K562 (cell line): ENCODE results near the gene GDNF. TPM values are rescaled to one million over a fixed set of nuclear protein-coding genes. Genes with fewer than 3 reads are reported as not detected.

Experiments
- CBFA2T2 ChIP-seq: fragments of 450-650 bp; conservative IDR thresholded peaks from 2 replicates; pipeline ENCODE4 v1.6.1; 2017; ENCODE audit warnings: mild to moderate bottlenecking
- FOXP1 ChIP-seq: sonication (generic); formaldehyde crosslinking; IDR thresholded peaks from 2 replicates; pipeline ENCODE4 v1.8.0; 2022; ENCODE audit warnings: mild to moderate bottlenecking, missing genetic modification reagents
- HMG20B ChIP-seq: fragments of 250-450 bp; sonication (Bioruptor Pico); IDR thresholded peaks from 2 replicates; pipeline ENCODE4 v1.5.0; 2021; ENCODE audit warnings: mild to moderate bottlenecking
- MAZ ChIP-seq, 2 experiments: fragments of 450-650 bp in 1 of 2; sonication (generic) in 1 of 2; formaldehyde crosslinking; IDR thresholded peaks in 1 of 2; conservative IDR thresholded peaks in 1 of 2; 2 replicates each; pipeline versions ENCODE4 v1.4.0 to v1.5.0; 2020; ENCODE audit warnings: mild to moderate bottlenecking in 1 of 2, missing genetic modification reagents in 1 of 2
- NFE2L1 ChIP-seq: fragments of 450-650 bp; IDR thresholded peaks from 2 replicates; pipeline ENCODE4 v1.6.1; 2016; ENCODE audit warnings: missing genetic modification characterization, low read depth, mild to moderate bottlenecking, missing compliant biosample characterization, moderate library complexity, borderline replicate concordance
- polyA plus RNA-seq, 8 experiments: library from polyadenylated mRNA; depleted of rRNA in 4 of 8; stranded (reverse) in 5 of 8; unstranded in 3 of 8; fragments of >200 nt; fragmentation: Nextera tagmentation in 2 of 8; fragmentation: Illumina TruSeq in 1 of 8; extraction: Ambion mirVana in 2 of 8; extraction: Trizol in 1 of 8; gene quantifications; 2 replicates each; pipeline versions ENCODE4 v1.2.1 to v1.2.3, GENCODE V29; 2011 to 2014; ENCODE audit warnings: inconsistent platforms in 1 of 8, missing spikeins in 1 of 8
- total RNA-seq, 7 experiments: library from RNA; depleted of rRNA in 6 of 7; stranded (reverse); fragments of >200 nt in 6 of 7; fragmentation: Illumina TruSeq in 2 of 7; extraction: Trizol in 2 of 7; gene quantifications; 2 replicates each; pipeline versions ENCODE4 v1.2.1 to v1.2.3, GENCODE V29; 2011 to 2021; ENCODE audit warnings: low replicate concordance in 1 of 7
- TF ChIP-seq, protein P1 (sequence below): fragments of 250-450 bp; sonication (Bioruptor Pico); IDR thresholded peaks from 2 replicates; pipeline ENCODE4 v1.6.1; 2021; ENCODE audit warnings: mild to moderate bottlenecking
- TF ChIP-seq, protein P2 (sequence below): sonication (generic); formaldehyde crosslinking; IDR thresholded peaks from 2 replicates; pipeline ENCODE4 v1.8.0; 2022; ENCODE audit warnings: mild to moderate bottlenecking, missing genetic modification reagents

The GDNF gene
- total and polyA plus RNA-seq, 9 of the 15 experiments (the other 6 are each of a cell fraction or from before 2014, with no cell fraction given), result not detected

DNA sequence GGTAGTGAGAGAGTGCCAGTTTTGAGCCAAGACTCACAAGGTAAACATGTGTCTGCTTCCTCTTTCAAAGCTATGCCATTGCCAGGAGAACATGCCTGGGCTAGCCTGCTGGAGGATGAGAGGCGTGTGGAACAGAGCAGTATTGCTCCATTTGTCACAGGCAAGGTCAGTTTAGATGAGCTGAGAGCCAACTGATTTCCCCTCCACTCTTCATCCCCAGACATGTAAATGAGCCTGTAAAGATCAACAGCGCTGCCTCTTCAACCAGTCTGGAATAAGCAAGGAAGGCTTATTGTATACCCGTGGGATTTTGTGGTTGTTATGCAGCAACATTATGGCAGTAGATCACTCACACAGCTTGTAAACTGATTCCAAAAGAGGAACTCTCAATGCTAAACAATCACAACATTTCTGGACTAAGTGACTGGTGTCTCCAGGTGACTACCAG is 8.2 kb upstream of the GDNF start (continued):
- TF ChIP-seq, protein P1, sequence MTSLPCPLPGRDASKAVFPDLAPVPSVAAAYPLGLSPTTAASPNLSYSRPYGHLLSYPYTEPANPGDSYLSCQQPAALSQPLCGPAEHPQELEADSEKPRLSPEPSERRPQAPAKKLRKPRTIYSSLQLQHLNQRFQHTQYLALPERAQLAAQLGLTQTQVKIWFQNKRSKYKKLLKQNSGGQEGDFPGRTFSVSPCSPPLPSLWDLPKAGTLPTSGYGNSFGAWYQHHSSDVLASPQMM (CRISPR knock-in tag), result no peak
- TF ChIP-seq HMG20B (CRISPR knock-in tag) (no peak), FOXP1 (CRISPR knock-in tag) (no peak), CBFA2T2 (no peak), NFE2L1 (tag) (no peak), MAZ (CRISPR knock-in tag; conservative IDR thresholded peaks at IDR 0.05 in 1 of 2, IDR thresholded peaks at IDR 0.05 in 1 of 2) (no peak)
- TF ChIP-seq, protein P2, sequence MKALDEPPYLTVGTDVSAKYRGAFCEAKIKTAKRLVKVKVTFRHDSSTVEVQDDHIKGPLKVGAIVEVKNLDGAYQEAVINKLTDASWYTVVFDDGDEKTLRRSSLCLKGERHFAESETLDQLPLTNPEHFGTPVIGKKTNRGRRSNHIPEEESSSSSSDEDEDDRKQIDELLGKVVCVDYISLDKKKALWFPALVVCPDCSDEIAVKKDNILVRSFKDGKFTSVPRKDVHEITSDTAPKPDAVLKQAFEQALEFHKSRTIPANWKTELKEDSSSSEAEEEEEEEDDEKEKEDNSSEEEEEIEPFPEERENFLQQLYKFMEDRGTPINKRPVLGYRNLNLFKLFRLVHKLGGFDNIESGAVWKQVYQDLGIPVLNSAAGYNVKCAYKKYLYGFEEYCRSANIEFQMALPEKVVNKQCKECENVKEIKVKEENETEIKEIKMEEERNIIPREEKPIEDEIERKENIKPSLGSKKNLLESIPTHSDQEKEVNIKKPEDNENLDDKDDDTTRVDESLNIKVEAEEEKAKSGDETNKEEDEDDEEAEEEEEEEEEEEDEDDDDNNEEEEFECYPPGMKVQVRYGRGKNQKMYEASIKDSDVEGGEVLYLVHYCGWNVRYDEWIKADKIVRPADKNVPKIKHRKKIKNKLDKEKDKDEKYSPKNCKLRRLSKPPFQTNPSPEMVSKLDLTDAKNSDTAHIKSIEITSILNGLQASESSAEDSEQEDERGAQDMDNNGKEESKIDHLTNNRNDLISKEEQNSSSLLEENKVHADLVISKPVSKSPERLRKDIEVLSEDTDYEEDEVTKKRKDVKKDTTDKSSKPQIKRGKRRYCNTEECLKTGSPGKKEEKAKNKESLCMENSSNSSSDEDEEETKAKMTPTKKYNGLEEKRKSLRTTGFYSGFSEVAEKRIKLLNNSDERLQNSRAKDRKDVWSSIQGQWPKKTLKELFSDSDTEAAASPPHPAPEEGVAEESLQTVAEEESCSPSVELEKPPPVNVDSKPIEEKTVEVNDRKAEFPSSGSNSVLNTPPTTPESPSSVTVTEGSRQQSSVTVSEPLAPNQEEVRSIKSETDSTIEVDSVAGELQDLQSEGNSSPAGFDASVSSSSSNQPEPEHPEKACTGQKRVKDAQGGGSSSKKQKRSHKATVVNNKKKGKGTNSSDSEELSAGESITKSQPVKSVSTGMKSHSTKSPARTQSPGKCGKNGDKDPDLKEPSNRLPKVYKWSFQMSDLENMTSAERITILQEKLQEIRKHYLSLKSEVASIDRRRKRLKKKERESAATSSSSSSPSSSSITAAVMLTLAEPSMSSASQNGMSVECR (CRISPR knock-in tag), result no peak
